Measurements from ENCODE around the gene DBI.

DNA sequence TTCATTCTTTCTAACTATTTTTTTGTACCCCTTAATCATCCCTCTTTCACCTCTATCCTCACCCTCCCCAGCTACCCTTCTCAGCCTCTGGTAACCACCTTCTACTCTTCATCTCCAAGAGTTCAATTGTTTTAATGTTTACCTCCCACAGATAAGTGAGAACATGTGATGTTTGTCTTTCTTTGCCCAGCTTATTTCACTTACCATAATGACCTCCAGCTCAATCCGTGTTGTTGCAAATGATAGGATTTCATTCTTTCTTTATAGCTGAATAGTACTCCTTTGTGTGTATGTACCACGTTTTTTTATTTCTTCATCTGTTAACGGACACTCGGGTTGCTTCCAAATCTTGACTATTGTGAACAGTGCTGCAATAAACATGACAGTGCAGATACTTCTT, 42.7 kb downstream of the DBI start:
- TF ChIP-seq CBX2 (IDR thresholded peaks at IDR 0.05; ENCODE audit: borderline replicate concordance, low read depth) = no peak
- TF ChIP-seq KDM1A (IDR thresholded peaks at IDR 0.05; ENCODE audit: low read depth) = no peak
- TF ChIP-seq, protein P1, sequence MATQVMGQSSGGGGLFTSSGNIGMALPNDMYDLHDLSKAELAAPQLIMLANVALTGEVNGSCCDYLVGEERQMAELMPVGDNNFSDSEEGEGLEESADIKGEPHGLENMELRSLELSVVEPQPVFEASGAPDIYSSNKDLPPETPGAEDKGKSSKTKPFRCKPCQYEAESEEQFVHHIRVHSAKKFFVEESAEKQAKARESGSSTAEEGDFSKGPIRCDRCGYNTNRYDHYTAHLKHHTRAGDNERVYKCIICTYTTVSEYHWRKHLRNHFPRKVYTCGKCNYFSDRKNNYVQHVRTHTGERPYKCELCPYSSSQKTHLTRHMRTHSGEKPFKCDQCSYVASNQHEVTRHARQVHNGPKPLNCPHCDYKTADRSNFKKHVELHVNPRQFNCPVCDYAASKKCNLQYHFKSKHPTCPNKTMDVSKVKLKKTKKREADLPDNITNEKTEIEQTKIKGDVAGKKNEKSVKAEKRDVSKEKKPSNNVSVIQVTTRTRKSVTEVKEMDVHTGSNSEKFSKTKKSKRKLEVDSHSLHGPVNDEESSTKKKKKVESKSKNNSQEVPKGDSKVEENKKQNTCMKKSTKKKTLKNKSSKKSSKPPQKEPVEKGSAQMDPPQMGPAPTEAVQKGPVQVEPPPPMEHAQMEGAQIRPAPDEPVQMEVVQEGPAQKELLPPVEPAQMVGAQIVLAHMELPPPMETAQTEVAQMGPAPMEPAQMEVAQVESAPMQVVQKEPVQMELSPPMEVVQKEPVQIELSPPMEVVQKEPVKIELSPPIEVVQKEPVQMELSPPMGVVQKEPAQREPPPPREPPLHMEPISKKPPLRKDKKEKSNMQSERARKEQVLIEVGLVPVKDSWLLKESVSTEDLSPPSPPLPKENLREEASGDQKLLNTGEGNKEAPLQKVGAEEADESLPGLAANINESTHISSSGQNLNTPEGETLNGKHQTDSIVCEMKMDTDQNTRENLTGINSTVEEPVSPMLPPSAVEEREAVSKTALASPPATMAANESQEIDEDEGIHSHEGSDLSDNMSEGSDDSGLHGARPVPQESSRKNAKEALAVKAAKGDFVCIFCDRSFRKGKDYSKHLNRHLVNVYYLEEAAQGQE (IDR thresholded peaks at IDR 0.05) = no peak
- TF ChIP-seq CTCF (IDR thresholded peaks at IDR 0.05) = no peak
- TF ChIP-seq, protein P2, sequence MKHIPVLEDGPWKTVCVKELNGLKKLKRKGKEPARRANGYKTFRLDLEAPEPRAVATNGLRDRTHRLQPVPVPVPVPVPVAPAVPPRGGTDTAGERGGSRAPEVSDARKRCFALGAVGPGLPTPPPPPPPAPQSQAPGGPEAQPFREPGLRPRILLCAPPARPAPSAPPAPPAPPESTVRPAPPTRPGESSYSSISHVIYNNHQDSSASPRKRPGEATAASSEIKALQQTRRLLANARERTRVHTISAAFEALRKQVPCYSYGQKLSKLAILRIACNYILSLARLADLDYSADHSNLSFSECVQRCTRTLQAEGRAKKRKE (CRISPR knock-in tag; IDR thresholded peaks at IDR 0.05; ENCODE audit: low read depth) = no peak
- TF ChIP-seq KDM5A (IDR thresholded peaks at IDR 0.05) = no peak
- TF ChIP-seq RFX5 (IDR thresholded peaks at IDR 0.05) = no peak
- no peak for TF ChIP-seq CEBPB (IDR thresholded peaks at IDR 0.05)
- TF ChIP-seq POLR2A (IDR thresholded peaks at IDR 0.05; ENCODE audit: low read length) = no peak
